ENCODE data around the gene CREB1. TPM values are rescaled to one million over a fixed set of nuclear protein-coding genes. Genes with fewer than 3 reads are reported as not detected.
"Not testable (repeated sequence)": the region's sequence is repeated elsewhere in the genome, so short reads cannot be mapped to it uniquely, and the experiment has no call there.

The CREB1 gene
- total RNA-seq, 1 experiment from 2014 or later: 63.0 TPM

DNA sequence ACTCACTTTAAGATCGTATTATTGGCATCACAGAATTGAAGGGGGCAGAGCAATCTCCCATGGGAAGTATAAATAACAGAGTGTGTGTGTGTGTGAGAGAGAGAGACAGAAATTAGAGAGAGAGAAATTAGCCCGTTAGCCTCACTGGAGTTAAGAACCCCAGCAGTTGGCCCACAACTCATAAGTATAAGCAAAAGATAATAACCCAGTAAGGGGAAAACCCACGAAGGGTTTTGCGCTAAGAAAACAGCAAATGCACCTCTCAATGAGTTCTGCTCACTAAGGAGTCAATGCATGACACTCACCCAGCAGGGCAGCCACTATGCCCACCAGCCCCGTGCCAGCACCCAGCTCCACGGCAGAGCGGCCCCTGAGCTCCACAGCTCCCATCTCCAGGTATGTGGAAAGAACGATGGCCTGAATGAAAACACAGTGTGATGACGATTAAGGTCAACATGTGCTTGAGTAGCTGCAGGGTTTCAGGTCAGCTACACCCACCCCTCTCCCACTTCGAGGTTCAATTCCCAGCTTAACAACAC is 91.8 kb downstream of the CREB1 start:
- Histone ChIP-seq H3K27me3 (replicated peaks) (no peaks in the 10 kb centered on the region), H3K4me1 (replicated peaks) (peaks cover 31% of the 10 kb centered on the region), H3K9me3 (replicated peaks) (no peaks in the 10 kb centered on the region), H3K4me3 (no peak overlapping the region), H3K36me3 (peaks cover 17% of the 10 kb centered on the region; the same call in 1 of the 2 replicates), H3K27ac (no peak overlapping the region)
- no peak for DNase-seq (ENCODE audit: low read depth in 1 of 2, low spot score in 2 of 2)

DNA sequence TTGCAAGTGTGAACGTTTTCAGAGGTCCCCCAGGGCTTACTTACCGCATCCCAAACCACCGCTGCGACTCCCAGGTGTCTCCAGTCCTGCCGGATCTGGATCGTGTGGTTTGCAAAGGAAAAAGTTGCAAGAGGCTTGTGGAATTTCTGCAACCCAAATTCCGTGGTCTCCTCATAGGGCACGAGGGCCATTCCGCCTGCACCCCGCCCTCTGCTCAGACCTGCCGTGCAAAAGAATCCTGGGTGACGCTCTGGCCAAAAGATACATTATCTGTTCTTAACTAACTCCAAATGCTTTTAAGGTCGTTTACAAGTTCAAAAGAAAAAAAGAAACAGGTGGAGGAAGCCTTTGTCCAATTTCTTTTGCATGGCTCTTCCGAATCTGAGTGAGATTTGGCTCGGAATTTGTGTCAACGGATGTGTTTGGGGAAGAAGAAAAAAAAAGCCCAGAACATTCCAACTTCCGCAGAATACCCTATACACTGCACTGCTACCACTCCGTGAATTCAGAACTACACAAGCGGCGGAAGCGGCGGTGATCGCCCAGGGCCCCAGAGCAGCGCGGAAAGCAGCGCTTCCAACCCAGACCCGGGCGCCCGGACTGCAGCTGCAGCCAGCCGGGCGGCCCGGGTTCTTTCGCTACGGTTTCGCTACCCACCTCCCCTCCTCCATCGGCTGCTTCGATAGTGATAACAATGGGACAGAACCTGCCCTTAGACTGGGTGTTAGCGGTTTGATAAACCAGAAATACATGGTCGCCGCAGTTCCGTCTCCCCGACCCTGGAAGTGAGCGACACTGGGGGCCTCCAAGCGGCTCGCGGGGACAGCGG is 94.6 kb downstream of the CREB1 start:
- peak; percentile 70 to 73 for DNase-seq (ENCODE audit: low read depth in 1 of 2, low spot score in 2 of 2)
- Histone ChIP-seq H3K9me3 (replicated peaks) (no peaks in the 10 kb centered on the region), H3K4me3 (peak overlapping the region; percentile 71), H3K36me3 (peaks cover 13% of the 10 kb centered on the region; the same call in 1 of the 2 replicates), H3K27ac (peak overlapping the region; percentile 67), H3K4me1 (replicated peaks) (peaks cover 15% of the 10 kb centered on the region), H3K27me3 (replicated peaks) (no peaks in the 10 kb centered on the region)

DNA sequence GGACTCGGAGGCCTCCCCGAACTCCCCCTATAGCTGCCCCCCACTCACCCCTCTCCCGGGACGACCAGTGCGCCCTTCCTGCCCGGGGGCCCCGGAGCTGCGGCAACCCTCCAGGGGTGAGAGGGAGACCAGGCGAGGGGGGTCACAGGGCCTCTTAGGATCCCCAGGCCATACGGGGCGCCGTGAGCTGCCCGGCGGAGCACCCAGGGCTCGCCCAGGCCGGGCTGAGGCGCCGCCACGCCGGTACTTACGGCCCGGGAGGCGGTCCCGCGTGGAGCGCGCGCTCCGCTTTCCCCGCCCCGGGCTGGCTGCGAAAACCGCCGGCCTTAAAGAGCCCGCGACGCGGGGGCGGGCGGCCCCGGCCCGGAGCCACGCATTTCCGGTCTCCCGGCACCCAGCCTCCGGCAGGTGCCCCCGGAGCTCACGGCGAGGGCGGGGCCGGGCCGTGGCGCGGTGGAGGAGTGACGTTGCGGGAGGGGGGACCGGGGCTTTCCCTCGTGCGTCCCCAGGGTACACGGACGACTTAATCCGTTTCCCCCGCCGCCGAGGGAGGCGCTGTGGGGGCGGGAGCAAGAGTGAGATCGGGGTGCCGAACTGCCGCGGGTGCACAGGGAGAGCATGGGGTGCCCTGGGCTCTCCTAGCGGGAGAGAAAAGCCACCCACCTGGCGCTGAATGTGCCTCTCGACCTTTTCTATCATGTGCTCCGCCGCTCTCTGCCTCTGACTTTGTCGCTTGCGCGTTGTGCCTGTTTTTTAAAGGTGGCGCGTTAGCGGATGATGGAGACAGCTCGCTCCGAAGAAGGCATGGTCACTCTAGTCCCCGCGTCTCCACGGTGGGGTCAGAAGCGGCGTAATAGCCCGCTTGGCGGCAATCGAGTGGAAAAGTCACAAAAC is 95.5 kb downstream of the CREB1 start, which contains the start of gene METTL21A:
Gene METTL21A, minus strand, starts transcription at position 381 of the 894 bp plus-strand sequence. CDS start 1,019 bp downstream, outside the sequence.
- DNase-seq (ENCODE audit: low read depth in 1 of 2, low spot score in 2 of 2): peak; percentile 84 to 85
- H3K4me1 ChIP-seq (replicated peaks): peaks cover 15% of the 10 kb centered on the region
- peak within 1 kb of the TSS; percentile 67 for H3K27ac ChIP-seq

DNA sequence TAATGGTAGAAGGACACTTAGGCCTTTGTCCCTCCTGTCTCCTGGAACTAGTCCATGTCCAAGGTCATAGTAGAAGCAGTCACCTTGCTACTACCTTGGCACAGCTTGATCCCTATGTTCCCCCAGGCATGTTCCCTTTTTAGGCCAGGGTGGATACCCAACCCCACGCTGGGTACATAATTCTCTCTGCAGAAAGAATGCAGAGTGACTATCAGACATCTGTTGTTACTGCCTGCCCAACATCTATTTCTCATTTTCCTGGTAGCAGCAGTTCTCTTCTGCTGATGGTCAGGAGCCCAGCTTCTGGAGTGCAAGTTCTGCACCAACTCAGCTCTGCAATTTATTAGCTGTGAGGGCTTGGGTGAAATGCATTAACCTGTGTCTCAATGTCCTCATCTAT is 99.8 kb downstream of the CREB1 start:
- Histone ChIP-seq H3K9me3 (replicated peaks) (no peaks in the 10 kb centered on the region; the same call in 1 of the 2 replicates), H3K4me3 (no peak overlapping the region), H3K27me3 (replicated peaks) (no peaks in the 10 kb centered on the region), H3K27ac (no peak overlapping the region), H3K4me1 (replicated peaks) (peaks cover 7% of the 10 kb centered on the region; the same call in 1 of the 2 replicates), H3K36me3 (no peaks in the 10 kb centered on the region; the same call in 1 of the 2 replicates)
- no peak for DNase-seq (ENCODE audit: low read depth in 1 of 2, low spot score in 2 of 2)

More for the DNA sequence above, 95.5 kb downstream of the CREB1 start, which contains the start of gene METTL21A:
- Histone ChIP-seq H3K36me3 (peaks cover 7% of the 10 kb centered on the region; the same call in 1 of the 2 replicates), H3K27me3 (replicated peaks) (no peaks in the 10 kb centered on the region), H3K4me3 (peak within 1 kb of the TSS; percentile 71), H3K9me3 (replicated peaks) (no peaks in the 10 kb centered on the region)

DNA sequence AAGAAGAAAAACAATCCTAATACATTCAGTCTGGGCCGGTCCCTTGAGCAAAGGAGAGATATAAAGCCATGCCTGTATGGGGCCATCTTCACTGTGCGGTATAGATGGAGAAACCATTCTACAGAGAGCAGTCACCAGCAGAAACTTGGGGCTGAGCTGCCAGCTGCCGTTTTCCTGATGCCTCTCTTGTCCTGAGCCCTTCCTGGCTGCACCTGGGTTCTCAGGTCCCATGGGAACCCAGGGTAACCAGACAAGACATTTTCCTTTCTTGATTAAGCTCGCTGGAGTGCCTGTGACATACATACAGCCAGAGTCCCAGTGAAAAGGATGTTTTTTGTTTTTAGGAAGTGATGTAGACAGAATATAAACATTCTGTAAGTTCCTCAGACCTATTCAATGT is 100.7 kb downstream of the CREB1 start:
- H3K9me3 ChIP-seq (replicated peaks): no peaks in the 10 kb centered on the region; the same call in 1 of the 2 replicates
- no peaks in the 10 kb centered on the region for H3K27me3 ChIP-seq (replicated peaks)
- H3K4me3 ChIP-seq: no peak overlapping the region
- no peaks in the 10 kb centered on the region for H3K36me3 ChIP-seq
- no peak for DNase-seq (ENCODE audit: low read depth in 1 of 2, low spot score in 2 of 2)
- peaks cover 7% of the 10 kb centered on the region; the same call in 1 of the 2 replicates for H3K4me1 ChIP-seq (replicated peaks)
- H3K27ac ChIP-seq: no peak overlapping the region

DNA sequence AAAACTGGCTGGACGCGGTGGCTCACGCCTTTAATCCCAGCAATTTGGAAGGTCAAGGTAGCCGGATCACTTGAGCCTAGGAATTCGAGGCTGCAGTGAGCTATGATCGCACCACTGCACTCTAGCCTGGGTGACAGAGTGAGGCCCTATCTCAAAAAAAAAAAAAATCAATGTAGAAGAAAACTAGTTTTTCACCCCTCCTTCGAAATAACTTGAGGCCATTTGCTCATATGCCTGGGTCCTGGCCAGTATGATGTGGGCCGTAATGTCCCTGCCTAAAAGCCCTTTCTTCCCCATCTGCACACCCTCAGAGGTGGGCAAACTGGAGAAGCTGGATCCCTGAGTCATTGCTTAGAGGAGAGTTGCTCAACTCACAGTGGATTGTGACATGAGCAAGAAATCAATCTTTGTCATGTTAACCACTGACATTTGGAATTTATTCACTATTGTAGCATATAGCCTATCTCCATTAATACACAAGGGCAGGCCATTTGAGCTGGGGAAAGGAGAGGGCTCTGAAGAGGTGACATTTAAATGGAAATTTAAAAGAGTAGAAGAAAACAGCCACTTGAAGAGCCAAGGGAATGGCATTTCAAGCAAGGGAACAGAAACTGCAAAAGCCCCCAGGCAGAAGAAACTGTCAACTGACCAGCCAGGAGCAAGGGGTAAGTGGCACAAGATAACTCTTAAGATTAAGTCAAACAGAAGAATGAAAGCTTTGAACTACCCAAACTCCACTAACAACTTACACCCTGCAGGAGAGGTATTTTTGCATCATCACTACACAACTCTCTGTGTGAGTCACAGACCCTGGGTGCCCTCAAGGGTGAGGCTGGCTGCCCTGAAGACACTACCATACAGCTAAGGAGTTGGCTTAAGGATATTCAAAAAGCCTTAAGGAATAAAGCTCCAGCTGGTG is 103.1 kb downstream of the CREB1 start:
- Histone ChIP-seq H3K4me3 (no peak overlapping the region), H3K9me3 (replicated peaks) (no peaks in the 10 kb centered on the region; the same call in 1 of the 2 replicates), H3K36me3 (no peaks in the 10 kb centered on the region), H3K27me3 (replicated peaks) (no peaks in the 10 kb centered on the region), H3K4me1 (replicated peaks) (no peaks in the 10 kb centered on the region), H3K27ac (no peak overlapping the region)
- no peak for DNase-seq (ENCODE audit: low read depth in 1 of 2, low spot score in 2 of 2)

DNA sequence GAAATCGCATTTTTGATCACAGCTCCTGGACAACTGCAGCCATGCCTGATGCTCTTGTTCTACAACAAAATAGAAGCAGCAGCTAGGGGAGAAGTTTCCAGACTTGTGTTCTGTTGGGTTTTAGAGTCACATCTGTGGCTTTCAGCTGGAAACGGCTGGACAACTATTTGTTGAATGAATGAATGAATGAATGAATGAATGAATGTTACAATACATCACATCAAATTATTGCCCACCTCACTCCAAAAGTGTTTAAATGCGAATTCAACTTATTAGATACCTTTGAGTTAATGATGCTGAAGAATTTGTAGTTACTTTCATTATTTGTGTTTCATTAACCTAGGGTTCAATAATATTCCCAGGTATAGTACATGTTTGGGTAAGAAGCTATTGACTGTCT is 103.9 kb downstream of the CREB1 start:
- Histone ChIP-seq H3K27me3 (replicated peaks) (no peaks in the 10 kb centered on the region), H3K27ac (no peak overlapping the region), H3K4me3 (no peak overlapping the region), H3K9me3 (replicated peaks) (no peaks in the 10 kb centered on the region; the same call in 1 of the 2 replicates), H3K4me1 (replicated peaks) (no peaks in the 10 kb centered on the region), H3K36me3 (no peaks in the 10 kb centered on the region)
- no peak for DNase-seq (ENCODE audit: low read depth in 1 of 2, low spot score in 2 of 2)

DNA sequence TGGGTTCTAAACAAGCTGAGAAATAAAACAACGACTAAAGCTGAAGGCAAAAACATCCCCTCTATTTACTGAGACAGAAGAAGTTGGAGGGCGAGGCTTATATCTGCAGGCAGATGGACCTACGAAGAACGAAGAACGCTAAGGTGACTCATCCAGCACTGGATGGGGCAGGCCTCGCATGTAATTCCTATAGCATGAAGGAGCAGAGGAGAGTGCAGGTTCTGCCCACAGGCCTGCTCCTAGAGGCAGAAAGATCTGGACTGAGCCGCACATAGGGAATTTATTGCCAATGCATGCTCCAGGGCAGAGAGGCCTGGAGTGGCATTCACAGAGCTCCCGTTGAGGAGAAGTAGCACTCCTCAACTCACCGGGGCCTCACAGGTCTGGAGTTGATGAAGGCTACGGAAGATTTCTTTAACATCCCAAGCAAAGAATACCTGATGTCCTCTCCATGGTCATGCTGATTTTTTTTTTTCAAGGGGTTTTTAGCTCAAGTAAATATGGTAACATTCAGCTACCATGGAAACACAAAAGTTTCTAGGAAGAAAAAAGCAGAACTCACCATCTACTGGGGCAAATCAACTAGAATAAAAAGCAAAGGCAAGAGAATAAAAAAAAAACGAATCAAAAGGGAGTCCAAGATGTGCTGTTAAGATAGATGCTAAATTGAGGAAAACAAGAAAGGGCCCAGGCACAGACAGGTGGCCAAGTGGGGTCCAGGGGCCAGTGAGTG is 105.9 kb downstream of the CREB1 start:
- Histone ChIP-seq H3K4me3 (no peak overlapping the region), H3K27ac (no peak overlapping the region), H3K9me3 (replicated peaks) (no peaks in the 10 kb centered on the region; the same call in 1 of the 2 replicates), H3K36me3 (no peaks in the 10 kb centered on the region), H3K27me3 (replicated peaks) (no peaks in the 10 kb centered on the region), H3K4me1 (replicated peaks) (no peaks in the 10 kb centered on the region)
- no peak for DNase-seq (ENCODE audit: low read depth in 1 of 2, low spot score in 2 of 2)

DNA sequence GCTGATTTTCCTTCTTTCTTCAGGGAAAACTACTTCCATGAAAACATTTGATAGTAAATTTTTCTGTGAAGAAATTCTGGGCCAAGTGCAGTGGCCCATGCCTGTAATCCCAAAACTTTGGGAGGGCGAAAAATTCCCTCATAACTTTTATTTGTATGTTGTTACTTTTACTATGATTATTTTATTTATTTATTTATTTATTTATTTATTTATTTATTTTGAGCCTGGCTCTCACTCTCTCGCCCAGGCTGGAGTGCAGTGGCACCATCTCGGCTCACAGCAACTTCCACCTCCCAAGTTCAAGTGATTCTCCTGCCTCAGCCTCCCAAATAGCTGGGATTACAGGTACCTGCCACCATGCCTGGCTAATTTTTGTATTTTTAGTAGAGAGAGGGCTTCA is 109.5 kb downstream of the CREB1 start:
- not testable (repeated sequence) for H3K27ac ChIP-seq; H3K36me3 ChIP-seq; H3K4me3 ChIP-seq; H3K4me1 ChIP-seq (replicated peaks); DNase-seq (ENCODE audit: low read depth in 1 of 2, low spot score in 2 of 2); H3K9me3 ChIP-seq (replicated peaks); H3K27me3 ChIP-seq (replicated peaks)

DNA sequence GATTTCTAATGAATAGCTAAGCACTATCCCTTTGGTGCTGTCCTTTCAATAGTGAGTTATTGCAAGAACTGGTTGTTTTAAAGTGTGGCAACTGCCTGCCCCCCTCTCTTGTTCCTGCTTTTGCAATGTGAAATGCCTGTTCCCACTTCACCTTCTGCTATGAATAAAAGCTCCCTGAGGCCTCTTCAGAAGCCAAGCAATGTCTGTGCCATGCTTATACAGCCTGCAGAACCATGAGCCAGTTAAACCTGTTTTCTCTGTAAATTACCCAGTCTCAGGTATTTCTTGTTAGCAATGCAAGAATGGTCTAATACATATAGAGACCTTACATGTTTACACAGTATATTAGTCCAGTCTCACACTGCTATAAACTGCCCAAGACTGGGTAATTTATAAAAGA is 110.4 kb downstream of the CREB1 start:
- DNase-seq (ENCODE audit: low read depth in 1 of 2, low spot score in 2 of 2): no peak
- Histone ChIP-seq H3K4me3 (no peak overlapping the region), H3K27me3 (replicated peaks) (no peaks in the 10 kb centered on the region), H3K36me3 (no peaks in the 10 kb centered on the region), H3K4me1 (replicated peaks) (no peaks in the 10 kb centered on the region), H3K9me3 (replicated peaks) (no peaks in the 10 kb centered on the region), H3K27ac (no peak overlapping the region)

DNA sequence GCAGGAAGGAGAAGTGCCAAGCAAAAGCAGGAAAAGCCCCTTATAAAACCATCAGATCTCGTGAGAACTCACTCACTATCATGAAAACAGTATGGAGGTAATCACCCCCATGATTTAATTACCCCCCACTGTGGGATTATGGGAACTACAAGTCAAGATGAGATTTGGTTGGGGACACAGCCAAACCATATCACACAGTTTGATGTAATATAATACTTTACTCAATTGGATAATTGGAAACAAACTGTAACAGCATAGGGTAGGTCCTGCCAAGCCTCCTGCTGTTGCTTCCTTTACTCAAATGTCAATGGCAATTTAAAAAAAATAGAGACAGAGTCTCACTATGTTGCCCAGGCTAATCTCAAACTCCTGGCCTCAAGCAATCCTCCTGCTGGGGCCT is 110.9 kb downstream of the CREB1 start:
- Histone ChIP-seq H3K4me1 (replicated peaks) (no peaks in the 10 kb centered on the region), H3K4me3 (no peak overlapping the region)

DNA sequence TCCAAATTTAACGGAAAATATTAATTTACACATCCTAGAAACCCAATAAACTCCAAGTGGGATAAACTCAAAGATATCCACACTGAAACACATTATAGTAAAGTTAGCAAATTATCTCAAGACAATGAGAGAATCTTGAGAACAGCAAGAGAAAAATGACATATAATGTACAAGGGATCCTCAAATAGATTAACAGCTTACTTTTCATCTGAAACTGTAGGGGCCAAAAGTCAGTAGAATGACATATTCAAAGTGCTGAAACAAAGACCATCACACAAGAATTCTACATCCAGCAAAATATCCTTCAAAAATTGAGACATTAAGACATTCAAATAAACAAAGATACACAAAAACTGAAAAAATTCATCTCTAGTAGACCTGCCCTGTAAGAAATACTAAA is 114.1 kb downstream of the CREB1 start:
- Histone ChIP-seq H3K36me3 (no peaks in the 10 kb centered on the region), H3K4me1 (replicated peaks) (no peaks in the 10 kb centered on the region), H3K4me3 (no peak overlapping the region), H3K27ac (no peak overlapping the region), H3K9me3 (replicated peaks) (no peaks in the 10 kb centered on the region), H3K27me3 (replicated peaks) (0 out of 2 replicates have a peak, but pooled peaks cover 4% of the 10 kb centered on the region)
- no peak for DNase-seq (ENCODE audit: low read depth in 1 of 2, low spot score in 2 of 2)

More for the DNA sequence above, 110.9 kb downstream of the CREB1 start:
- no peaks in the 10 kb centered on the region for H3K27me3 ChIP-seq (replicated peaks)
- H3K27ac ChIP-seq: no peak overlapping the region
- H3K36me3 ChIP-seq: no peaks in the 10 kb centered on the region
- no peaks in the 10 kb centered on the region for H3K9me3 ChIP-seq (replicated peaks)
- DNase-seq (ENCODE audit: low read depth in 1 of 2, low spot score in 2 of 2): no peak

Data from SJSA1 (cell line).